Right ventricle myocardium superior (tissue), 1 donor: Measurements from ENCODE around the gene SLC10A1. TPM values are rescaled to one million over a fixed set of nuclear protein-coding genes. Genes with fewer than 3 reads are reported as not detected.
A peak's percentile ranks its signal among the peaks of the same experiment; 100 is the strongest.
"Not testable (repeated sequence)": the region's sequence is repeated elsewhere in the genome, so short reads cannot be mapped to it uniquely, and the experiment has no call there.

Source experiments
- ATAC-seq: fragments of 200-7000 bp; cut with Tn5 transposase; one replicate; pipeline ENCODE4 v1.9.1; 2020; ENCODE audit warnings: mild to moderate bottlenecking; ENCODE audit not compliant: poor library complexity
- DNase-seq: peaks from one replicate; pipeline ENCODE4 v3.0.0-alpha.2; 2020
- intact Hi-C: fragments of 100-400 bp; cut with DNase I; formaldehyde crosslinking; loops from one replicate; pipeline ENCODE4 v1.11.2; 2022
- long read RNA-seq: library from polyadenylated mRNA; unstranded; transcript quantifications from one replicate; pipeline ENCODE4 v2.0.0, GENCODE V29; 2021
- total RNA-seq: library from RNA; stranded (reverse); fragmentation: NEBNext Ultra II Directional; extraction: Animal tissue kit (Norgen Biotek cat#: 25700); gene quantifications from one replicate; pipeline ENCODE4 v1.2.1, GENCODE V29; 2021
- donor health status: DM: no; HTN: yes; CAD: no; lungs with severe emphysema.

SLC10A1 gene
- not detected for total RNA-seq
- long read RNA-seq, partial matches to known transcripts = 0 of 1 reads
- long read RNA-seq, other reads (novel, unspliced or antisense) = 1 of 1 reads

DNA sequence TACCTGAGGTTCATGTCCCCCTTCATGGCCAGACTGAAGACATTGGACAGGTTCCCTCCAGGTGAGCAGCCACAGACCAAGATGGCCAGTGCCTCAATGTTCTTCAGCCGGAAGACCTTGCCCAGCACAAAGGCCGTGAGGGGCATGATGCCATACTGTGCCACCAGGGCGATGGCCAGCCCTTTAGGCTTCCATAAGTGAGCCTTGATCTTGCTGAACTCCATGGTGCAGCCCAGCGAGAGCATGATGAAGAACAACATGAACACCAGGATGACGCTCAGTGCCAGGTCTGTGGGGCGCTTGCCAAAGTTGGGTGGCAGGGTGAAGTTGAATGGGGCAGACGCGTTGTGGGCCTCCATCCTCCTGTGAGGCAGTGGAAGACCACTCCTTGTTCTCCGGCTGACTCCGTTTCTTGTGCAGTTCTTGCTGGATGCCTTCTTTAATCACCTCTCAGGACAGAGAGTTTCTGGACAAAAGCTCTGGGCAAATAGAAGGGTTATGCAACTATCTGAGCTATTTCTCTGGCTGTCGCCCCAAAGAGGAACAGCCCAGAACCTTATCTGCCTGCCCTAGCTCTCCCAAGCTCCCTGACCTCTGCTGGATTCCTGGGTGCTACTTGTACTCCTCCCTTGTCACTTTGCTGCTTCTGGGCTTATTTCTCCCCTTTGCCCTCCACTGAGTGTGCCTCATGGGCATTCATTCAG is at the start of gene SLC10A1:
Gene SLC10A1 (minus strand): TSS at position 445 of the 704 bp plus-strand sequence. CDS start 86 bp downstream, at position 359.
- intact Hi-C loops = no loop called here
- DNase-seq (no peak), ATAC-seq (peak; percentile 64)

DNA sequence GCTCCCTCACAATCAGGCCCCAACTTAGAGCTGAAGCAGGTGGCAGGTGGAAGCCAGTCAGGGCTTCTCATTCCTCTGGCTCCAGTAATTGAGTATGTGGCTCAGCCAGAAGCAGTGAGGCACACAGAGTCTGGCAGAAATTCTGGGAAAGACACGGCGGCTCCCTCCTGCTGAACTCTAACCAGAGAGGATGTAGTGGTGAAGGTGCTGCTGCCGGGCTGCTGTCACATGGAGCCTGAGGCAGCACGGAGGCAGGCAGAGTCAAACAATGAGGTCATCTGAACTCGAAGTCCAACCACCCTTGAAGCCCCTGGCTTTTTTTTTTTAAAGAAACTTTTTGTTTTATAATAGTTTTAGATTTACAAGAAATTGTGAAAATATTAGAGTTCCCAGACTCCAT is 48.7 kb upstream of the SLC10A1 start:
- no peak for ATAC-seq
- DNase-seq = no peak
- intact Hi-C loops = no loop called here

DNA sequence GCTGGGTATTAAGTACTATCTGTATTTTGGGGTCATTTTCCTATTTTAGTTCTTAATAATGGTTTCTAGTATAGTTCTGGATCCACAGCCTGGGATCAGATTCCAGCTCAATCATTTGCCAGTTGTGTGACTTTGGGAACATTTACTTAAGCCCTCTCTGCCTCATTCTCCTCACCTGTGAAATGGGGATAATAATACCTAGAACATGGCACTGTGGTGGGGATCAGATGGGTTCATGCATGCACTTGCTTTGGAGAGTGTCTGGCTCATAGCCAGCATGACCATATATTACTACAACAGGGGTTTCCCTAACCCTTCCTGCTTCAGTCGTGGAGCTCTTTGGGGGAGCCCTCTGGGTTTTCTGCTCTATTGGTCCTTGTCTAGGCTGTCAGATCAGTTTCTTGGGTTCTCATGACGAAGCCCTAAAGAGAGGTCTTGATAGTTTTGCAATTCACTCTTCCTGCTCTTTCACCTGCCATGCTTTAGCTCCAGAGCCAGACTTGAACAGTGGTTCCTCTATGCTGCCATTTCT is 48.1 kb upstream of the SLC10A1 start:
- ATAC-seq = no peak
- intact Hi-C loops = no loop called here

DNA sequence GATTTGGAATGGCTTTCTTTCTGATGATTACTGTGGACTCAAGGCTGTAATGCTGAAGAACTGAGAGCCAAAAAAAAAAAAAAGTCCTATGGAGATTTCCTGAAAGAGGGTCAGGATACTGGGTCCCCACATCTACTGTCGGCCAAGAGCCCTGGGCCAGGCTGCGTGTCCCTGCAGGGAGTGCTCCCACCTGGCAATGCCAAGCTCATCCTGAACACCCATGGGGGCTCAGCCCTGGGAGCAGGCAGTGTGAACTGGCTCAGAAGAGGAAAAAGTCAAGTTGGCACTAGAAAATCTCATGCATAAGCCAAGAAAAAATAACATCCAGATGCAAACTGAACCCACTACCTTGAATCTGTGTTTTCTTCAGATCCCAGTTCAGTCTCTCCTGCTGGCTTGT is 47.1 kb upstream of the SLC10A1 start:
- ATAC-seq = no peak
- DNase-seq = no peak
- intact Hi-C loops = no loop called here

More for the DNA sequence above, 48.1 kb upstream of the SLC10A1 start:
- no peak for DNase-seq

DNA sequence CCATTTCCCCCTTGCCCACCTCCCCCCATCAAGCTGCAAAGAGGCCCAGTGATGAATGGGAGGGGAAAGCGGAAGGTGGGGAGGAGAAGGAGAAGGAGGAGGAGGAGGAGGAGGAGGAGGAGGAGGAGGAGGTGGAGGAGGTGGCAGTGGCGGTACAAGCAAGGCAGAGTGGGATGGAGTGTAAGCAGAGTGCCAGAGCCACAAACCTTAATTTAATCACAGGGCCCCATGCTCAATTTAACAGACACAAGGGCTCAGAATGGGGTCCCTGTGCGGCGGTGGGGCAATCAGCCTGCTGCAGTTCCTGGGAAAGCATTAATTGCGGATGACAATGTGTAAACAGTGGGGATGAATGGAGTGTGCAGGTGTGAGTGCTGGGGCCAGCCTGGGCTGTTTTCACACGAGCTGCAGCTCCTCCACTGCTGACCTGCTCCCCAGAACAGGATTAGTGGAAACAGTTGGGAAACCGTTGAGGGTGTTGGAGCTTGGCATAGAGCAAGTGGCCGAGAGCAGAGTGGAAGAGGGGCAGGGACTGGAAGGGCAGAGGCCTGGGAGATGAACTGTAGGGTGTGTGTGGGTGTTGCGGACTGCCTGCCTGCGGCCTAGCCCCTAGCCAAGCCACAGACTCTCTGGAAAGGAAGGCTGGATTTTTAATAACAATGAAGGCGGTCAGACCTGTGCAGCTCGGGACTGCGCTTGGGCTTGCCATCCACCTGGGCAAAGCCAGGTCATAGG is 45.8 kb upstream of the SLC10A1 start:
- intact Hi-C loops = no loop called here
- ATAC-seq (no peak), DNase-seq (no peak)

DNA sequence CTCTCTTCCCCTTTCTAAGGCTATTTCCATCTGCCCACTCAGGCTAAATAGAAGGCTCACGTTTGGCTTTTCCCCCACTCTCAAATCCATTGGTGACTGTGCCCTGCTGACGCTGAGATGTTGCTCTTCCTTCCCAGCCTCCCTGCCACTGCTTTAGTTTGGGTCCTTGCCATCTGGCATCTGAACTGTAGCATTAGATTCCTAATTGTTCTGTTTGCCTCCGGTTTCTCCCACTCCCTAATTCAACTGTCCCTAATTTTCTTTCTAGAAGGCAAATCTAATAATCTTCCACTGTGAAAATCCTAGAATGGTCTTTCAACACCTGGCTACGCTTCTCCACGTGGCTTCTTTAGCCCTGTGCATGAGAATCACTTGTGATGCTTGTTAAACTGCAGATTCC is 44.6 kb upstream of the SLC10A1 start:
- no peak for ATAC-seq
- no peak for DNase-seq
- intact Hi-C loops = no loop called here

DNA sequence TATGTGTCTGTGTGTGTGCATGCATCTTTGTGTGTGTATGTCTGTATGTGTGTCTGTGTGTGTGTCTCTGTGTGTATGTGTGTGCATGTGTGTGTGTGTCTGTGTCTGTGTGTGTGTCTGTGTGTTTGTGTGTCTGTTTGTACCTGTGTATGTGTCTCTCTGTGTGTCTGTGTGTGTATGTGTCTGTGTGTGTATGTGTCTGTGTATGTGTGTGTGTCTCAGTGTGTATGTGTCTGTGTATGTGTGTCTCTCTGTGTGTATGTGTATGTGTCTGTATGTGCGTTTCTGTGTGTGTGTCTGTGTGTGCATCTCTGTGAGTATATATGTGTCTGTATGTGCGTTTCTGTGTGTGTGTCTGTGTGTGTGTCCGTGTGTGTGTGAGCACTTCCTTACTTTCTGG is 42.6 kb upstream of the SLC10A1 start:
- intact Hi-C loops = no loop called here
- DNase-seq (no peak), ATAC-seq (no peak)

DNA sequence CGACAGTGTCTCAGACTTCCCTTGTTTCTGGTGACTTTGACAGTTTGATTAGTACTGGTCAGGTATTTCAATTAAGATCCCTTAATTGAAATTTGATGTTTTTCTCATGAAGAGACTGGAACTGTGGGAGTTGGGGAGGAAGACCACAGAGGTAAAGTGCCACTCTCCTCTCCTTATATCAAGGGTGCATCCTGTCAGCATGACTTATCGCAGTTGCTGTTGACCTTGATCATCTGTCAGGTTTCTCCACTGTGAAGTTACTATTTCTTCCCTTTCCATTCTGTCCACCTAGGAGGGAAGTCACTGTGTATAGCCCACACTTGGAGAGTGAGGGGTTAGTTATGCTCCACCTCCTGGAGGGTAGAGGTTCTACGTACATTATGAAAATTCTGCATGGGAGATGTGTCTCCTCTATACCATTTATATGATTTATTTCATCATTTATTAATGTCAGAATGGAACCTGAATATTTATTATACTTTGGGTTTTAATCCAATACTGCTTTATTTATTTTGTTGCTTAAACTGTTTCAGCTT is 41.9 kb upstream of the SLC10A1 start:
- DNase-seq (no peak), ATAC-seq (no peak)
- intact Hi-C loops = no loop called here

DNA sequence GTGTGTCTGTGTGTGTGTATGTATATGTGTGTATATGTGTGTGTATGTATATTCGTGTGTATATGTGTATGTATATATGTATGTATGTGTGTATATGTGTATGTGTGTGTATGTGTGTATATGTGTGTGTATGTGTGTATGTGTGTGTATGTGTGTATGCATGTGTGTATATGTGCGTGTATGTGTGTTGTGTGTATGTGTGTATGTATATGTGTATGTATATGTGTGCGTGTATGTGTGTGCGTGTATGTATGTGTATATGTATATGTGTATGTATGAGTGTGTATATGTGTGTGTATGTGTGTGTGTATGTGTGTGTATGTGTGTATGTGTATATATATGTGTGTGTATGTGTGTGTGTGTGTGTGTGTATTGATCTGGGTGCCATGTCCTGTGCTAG is 31.8 kb upstream of the SLC10A1 start:
- no peak for ATAC-seq
- DNase-seq = no peak
- intact Hi-C loops = no loop called here

DNA sequence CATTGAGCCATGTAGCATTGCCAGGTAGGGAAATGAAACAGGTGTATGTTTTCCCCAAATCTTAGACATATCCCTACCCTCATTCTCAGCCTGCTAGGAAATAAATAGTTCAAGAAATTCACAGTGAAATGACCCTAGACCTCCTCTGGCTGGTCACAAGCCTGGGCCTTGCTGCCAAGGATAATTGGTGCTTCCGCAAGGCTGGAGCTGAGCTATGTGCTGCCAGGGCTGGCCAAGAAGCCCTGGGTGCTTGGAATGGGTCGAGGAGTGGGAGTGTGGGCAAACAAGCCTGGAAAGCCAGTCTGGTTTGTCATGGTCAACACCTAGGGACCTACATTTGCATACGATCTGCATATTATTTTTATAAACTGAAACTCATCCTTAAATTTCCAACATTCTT is 31.3 kb upstream of the SLC10A1 start:
- DNase-seq (no peak), ATAC-seq (no peak)
- intact Hi-C loops = no loop called here

DNA sequence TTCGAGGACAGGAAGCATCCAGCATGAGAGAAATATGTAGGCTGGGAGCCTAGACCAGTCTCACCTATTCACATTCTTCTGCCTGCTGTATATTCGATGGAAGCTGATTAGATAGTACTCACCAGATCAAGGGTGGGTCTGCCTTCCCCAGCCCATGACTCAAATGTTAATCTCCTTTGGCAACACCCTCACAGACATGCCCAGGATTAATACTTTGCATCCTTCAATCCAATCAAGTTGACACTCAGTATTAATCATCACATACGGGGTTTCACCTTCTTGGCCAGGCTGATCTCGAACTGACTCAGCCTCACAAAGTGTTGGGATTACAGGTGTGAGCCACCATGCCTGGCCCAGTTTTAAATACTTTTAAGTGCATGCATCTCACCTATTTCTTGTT is 30.5 kb upstream of the SLC10A1 start:
- ATAC-seq = no peak
- intact Hi-C loops = no loop called here

DNA sequence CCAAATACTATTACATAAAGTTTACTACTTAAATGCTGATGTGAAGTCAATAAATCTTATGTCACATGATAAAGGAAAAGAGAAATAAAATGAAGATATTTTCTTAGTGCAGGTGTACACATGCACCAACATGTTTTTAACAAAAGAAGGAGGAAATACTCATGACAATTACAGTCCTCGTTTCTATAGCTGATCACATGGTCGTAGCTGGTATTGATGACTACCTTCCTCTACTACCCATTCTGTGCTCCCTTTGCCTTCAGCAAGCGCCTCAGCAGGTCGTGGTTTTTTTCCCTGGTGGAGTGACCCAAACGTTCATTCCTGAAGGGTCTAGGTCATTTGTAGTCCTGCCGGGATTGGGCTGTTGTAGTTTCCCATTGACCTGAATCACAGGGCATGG is 25.4 kb upstream of the SLC10A1 start:
- no peak for DNase-seq
- intact Hi-C loops = no loop called here
- ATAC-seq = no peak

More for the DNA sequence above, 30.5 kb upstream of the SLC10A1 start:
- DNase-seq = no peak

DNA sequence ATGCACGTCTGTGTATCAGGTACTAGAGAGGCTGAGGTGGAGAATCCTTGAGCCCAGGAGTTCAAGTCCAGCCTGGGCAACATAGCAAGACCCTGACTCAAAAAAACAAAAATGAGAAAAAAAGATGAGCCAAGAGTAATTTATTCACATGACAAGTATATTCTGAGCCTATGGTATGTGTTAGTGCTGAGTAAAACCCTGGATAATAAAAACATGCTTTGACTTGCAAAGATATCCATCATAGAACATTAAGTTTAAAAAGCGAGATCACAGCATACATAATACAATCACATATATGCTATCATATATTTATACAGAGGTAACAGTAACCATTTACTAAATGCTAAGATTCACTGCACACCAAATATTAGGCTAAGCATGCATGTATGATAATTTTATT is 23.9 kb upstream of the SLC10A1 start:
- ATAC-seq (no peak), DNase-seq (no peak)
- intact Hi-C loops = no loop called here

DNA sequence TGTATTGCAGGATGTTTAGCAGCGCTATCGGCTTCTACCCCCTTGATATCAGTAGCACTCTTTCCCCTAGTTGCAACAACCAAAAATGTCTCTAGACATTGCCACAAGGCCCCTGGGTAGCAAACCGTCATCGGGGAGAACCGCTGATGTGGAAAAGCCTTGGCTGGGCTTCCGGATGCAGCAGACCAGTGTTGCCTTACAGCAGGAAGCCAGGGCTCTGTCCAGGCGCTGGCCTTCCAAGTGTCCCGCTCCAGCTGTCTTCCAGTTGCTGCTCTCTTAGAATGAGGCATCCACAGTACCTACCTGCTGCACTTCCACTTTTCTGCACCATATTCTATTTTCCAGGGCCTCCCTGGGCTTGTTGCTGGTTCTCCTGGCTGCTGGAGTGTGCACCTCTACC is 22.6 kb upstream of the SLC10A1 start:
- DNase-seq (no peak), ATAC-seq (no peak)
- intact Hi-C loops = loop anchor here (2.0 kb wide), 1 partner anchor 209 kb away; no protein-coding TSS in a partner anchor

DNA sequence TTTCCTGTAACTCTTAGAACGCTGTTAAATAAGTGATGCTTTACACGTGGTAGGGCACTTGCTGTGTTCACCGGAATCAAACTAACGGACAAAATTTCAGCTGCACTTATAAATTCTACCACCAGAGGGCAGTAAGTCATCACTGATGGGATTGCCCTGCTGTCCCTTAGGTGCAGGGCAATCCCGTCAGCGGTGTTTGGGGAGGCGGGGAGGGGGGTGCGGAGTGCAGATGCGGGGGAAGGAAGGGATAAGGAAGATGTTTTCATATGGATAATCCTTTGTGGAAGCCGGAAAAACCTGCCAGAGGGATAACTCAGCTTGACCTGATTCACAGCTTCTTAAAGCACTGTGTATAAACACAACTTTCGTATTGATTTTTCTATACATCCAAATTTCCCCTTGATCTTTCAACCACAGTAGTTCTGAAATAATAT is 21.7 kb upstream of the SLC10A1 start:
- ATAC-seq (peak; percentile 79), DNase-seq (no peak)
- intact Hi-C loops = loop anchor here (2.0 kb wide), 1 partner anchor 210 kb away; no protein-coding TSS in a partner anchor

DNA sequence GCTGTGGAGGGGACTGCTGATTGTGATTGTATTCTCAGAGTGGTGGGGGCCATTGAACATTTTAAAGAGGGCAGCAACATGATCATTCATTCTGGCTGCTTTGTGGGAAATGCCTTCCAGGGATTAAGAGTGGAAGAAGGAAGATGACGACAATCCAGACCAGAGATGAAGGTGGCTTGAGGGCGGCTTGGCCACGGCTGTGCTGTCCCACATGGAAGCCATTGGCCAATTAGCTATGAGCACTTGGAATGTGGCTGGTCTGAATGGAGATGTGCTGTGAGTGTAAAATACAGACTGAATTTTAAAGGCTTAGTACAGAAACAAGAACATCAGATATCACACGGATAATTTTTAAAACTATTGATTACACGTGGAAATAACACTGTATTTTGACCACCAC is 19.2 kb upstream of the SLC10A1 start:
- intact Hi-C loops = no loop called here
- no peak for ATAC-seq

DNA sequence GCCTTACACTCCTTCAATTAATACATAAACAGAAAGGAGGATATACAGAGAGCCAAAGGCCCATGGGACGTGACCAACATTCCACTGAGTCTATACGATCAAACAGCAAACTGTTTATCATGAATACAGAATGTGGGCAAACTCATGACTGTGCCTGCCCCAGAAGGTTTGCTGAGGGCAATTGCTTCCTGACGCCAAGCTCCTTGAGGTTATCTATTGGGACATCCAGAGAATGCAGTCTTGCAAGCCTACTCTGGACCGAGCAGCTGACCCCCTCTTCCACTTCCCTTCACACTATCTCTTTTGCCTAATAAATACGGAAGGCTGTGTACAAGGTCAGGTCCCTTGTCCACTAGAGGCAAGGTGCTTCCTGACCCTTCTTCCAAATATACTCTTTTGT is 18.5 kb upstream of the SLC10A1 start:
- ATAC-seq = no peak
- DNase-seq = no peak
- intact Hi-C loops = no loop called here

More for the DNA sequence above, 19.2 kb upstream of the SLC10A1 start:
- DNase-seq = no peak

DNA sequence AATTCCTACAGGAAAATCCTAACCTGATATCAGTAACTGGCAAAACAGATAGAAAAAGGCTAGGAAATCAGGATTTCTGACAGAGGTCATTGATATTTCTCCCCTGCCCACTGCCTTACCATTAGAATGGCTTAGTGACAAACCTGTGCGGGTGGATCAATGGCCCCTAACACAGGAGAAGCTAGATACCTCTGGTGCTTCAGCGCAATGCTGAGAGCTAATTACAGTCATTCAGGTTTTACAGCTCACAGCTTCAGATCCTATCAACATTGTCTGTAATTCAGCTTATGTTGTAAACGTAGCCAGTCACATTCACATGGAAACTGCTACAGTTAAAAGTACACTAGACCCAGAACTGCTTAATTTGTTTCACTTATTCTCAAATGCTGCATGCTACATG is 17.4 kb upstream of the SLC10A1 start:
- intact Hi-C loops = no loop called here
- DNase-seq (no peak), ATAC-seq (no peak)

DNA sequence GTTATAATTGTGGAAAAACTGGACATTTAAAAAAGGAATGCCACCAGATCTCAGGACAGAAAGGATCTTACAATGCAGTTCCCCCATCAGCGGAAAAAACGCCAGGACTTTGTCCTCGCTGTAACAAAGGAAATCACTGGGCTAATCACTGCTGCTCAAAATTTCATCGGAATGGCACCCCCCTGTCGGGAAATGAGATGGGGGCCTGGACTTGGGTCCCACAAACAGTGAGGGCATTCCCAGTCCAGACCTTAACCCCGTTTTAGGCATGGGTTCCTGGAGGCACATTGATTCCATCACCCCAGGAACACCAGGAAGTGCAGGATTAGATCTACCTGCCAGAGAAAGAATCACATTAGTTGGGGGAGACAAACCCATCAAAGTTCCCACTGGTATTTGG is 16.3 kb upstream of the SLC10A1 start:
- ATAC-seq, DNase-seq, intact Hi-C loops: not testable (repeated sequence)

DNA sequence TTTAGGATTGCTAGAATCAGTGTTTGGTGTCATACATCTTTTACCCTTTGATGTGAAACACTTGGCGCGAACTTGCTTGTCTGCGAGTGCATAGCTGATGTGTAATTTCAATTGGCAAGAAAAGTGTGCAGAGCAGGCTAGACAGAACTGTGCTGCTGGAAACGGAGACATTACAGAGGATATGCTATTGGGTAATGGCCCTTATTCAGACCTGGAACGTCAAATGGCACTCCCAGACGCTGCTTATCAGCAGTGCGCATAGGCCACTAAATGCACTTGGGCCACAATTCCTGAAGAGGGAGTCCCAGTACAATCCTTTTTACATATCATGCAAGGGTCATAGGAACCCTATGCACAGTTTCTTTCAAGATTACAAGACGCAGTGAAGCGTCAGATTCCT is 15.7 kb upstream of the SLC10A1 start:
- intact Hi-C loops = no loop called here
- ATAC-seq (no peak), DNase-seq (no peak)
